IPS DF 19.7 (cell line): ENCODE results near the gene ZHX3.

Source experiments
- DNase-seq: peaks from one replicate; pipeline ENCODE4 v3.0.0-alpha.2; 2013; ENCODE audit warnings: low read depth, low spot score

The ZHX3 gene

GRCh38 chr20:41317546-41318270 lies at the start of gene ZHX3:
ZHX3 (minus strand) TSS chr20:41317731; CDS start chr20:41204916, 112,815 bp downstream.
- peak; percentile 52 for DNase-seq

GRCh38 chr20:41367393-41367695 lies 49.8 kb upstream of the ZHX3 start:
- no peak for DNase-seq

- no peak for DNase-seq
These were observed 49.2 kb upstream of the ZHX3 start, which contains the start of gene EMILIN3 for GRCh38 chr20:41366546-41367392. EMILIN3 (minus strand) TSS chr20:41366818; CDS start chr20:41366634, 184 bp downstream.

GRCh38 chr20:41365777-41366545 lies 48.4 kb upstream of the ZHX3 start:
- DNase-seq = no peak

GRCh38 chr20:41364967-41365765 lies 47.6 kb upstream of the ZHX3 start:
- DNase-seq = no peak

GRCh38 chr20:41364236-41364855 lies 46.8 kb upstream of the ZHX3 start:
- no peak for DNase-seq

- DNase-seq = no peak
These were observed 46.1 kb upstream of the ZHX3 start for GRCh38 chr20:41363601-41364000.

- DNase-seq = no peak
These were observed 45.2 kb upstream of the ZHX3 start for GRCh38 chr20:41362748-41363140.

GRCh38 chr20:41361757-41362747 lies 44.5 kb upstream of the ZHX3 start:
- DNase-seq = no peak

- DNase-seq = no peak
These were observed 43.6 kb upstream of the ZHX3 start for GRCh38 chr20:41360831-41361756.

- no peak for DNase-seq
These were observed 42.0 kb upstream of the ZHX3 start for GRCh38 chr20:41359541-41360011.

- DNase-seq = no peak
These were observed 41.2 kb upstream of the ZHX3 start for GRCh38 chr20:41358717-41359116.

GRCh38 chr20:41358230-41358629 lies 40.7 kb upstream of the ZHX3 start:
- no peak for DNase-seq

GRCh38 chr20:41357424-41358163 lies 40.1 kb upstream of the ZHX3 start:
- no peak for DNase-seq

GRCh38 chr20:41356951-41357350 lies 39.4 kb upstream of the ZHX3 start:
- DNase-seq = no peak

GRCh38 chr20:41355598-41356203 lies 38.2 kb upstream of the ZHX3 start:
- DNase-seq = no peak

GRCh38 chr20:41355192-41355591 lies 37.7 kb upstream of the ZHX3 start:
- no peak for DNase-seq
